ENCODE measurements around the gene TAOK1. TPM values are rescaled to one million over a fixed set of nuclear protein-coding genes. Genes with fewer than 3 reads are reported as not detected.

Gene TAOK1
- total and polyA plus RNA-seq, 9 of the 15 experiments (the other 6 are each of a cell fraction or from before 2014, with no cell fraction given), result 3.2 to 33.1 (median 16.5) TPM

GRCh38 chr17:29389982-29390850, at the start of gene TAOK1 (continued):
- TF ChIP-seq HINFP (tag; conservative IDR thresholded peaks at IDR 0.05; ENCODE audit: low read depth) (no peak), NCOA2 (IDR thresholded peaks at IDR 0.05; ENCODE audit: partially characterized antibody in 2 of 2) (no peak), CBX2 (IDR thresholded peaks at IDR 0.05; ENCODE audit: insufficient read depth, low read length, poor library complexity, severe bottlenecking) (no peak), TAL1 (IDR thresholded peaks at IDR 0.05) (no peak), CCNT2 (IDR thresholded peaks at IDR 0.05; ENCODE audit: borderline replicate concordance, extremely low read depth, insufficient read length, low read depth, low read length) (peak; percentile 70), PPARD (CRISPR knock-in tag; IDR thresholded peaks at IDR 0.05) (no peak), HDAC8 (tag; IDR thresholded peaks at IDR 0.05) (no peak), MEF2D (tag; conservative IDR thresholded peaks at IDR 0.05; ENCODE audit: low read depth) (no peak), ZNF407 (IDR thresholded peaks at IDR 0.05; ENCODE audit: low read depth) (no peak), PYGO2 (tag; IDR thresholded peaks at IDR 0.05) (no peak), ZBTB34 (CRISPR knock-in tag; IDR thresholded peaks at IDR 0.05) (no peak), LARP7 (IDR thresholded peaks at IDR 0.05) (0 out of 2 replicates have a peak, but pooled peaks have one; percentile 54), POLR3A (IDR thresholded peaks at IDR 0.05; ENCODE audit: borderline replicate concordance, extremely low read depth, insufficient read depth, insufficient read length) (no peak), ZBTB7A (IDR thresholded peaks at IDR 0.05; ENCODE audit: borderline replicate concordance, control insufficient read depth, low read depth, low read length) (peak; percentile 60; the same call in 1 of the 2 replicates), FUS (optimal IDR thresholded peaks at IDR 0.05; ENCODE audit: low read depth, low read length) (peak; percentile 66)

Data from K562 (cell line).